GM12878 (cell line): ENCODE data around the gene SLC35A2. TPM values are rescaled to one million over a fixed set of nuclear protein-coding genes. Genes with fewer than 3 reads are reported as not detected.

Source experiments
- ATF7 ChIP-seq: fragments of 450-650 bp; IDR thresholded peaks from 2 replicates; pipeline ENCODE4 v1.6.1; 2016; ENCODE audit warnings: low read depth, mild to moderate bottlenecking
- BMI1 ChIP-seq: fragments of 450-650 bp; IDR thresholded peaks from 2 replicates; pipeline ENCODE4 v1.6.1; 2016; ENCODE audit warnings: mild to moderate bottlenecking, moderate library complexity, borderline replicate concordance
- CHD2 ChIP-seq: IDR thresholded peaks from 2 replicates; pipeline ENCODE4 v1.6.1; 2011; ENCODE audit warnings: low read depth, low read length, improper control_type of control experiment, borderline replicate concordance
- KDM1A ChIP-seq: fragments of 200-600 bp; sonication (generic); IDR thresholded peaks from 2 replicates; pipeline ENCODE4 v1.6.1; 2016; ENCODE audit warnings: borderline replicate concordance
- NBN ChIP-seq: fragments of 450-650 bp; IDR thresholded peaks from 2 replicates; pipeline ENCODE4 v1.6.1; 2016
- NR2C2 ChIP-seq: IDR thresholded peaks from 2 replicates; pipeline ENCODE4 v1.6.1; 2011; ENCODE audit warnings: borderline replicate concordance, low read depth; ENCODE audit not compliant: control insufficient read depth, insufficient read length
- NR2F1 ChIP-seq: fragments of 450-650 bp; conservative IDR thresholded peaks from 2 replicates; pipeline ENCODE4 v1.6.1; 2017; ENCODE audit warnings: mild to moderate bottlenecking
- RFX5 ChIP-seq: IDR thresholded peaks from 2 replicates; pipeline ENCODE4 v1.6.1; 2011; ENCODE audit warnings: low read depth, low read length, improper control_type of control experiment
- SIN3A ChIP-seq: IDR thresholded peaks from 2 replicates; pipeline ENCODE4 v1.6.1; 2012; ENCODE audit warnings: low read depth, low read length, improper control_type of control experiment
- SIX5 ChIP-seq: IDR thresholded peaks from 2 replicates; pipeline ENCODE4 v1.6.1; 2011; ENCODE audit warnings: mild to moderate bottlenecking, low read depth, low read length, moderate library complexity; ENCODE audit not compliant: severe bottlenecking
- TBL1XR1 ChIP-seq: IDR thresholded peaks from 2 replicates; pipeline ENCODE4 v1.6.1; 2012; ENCODE audit warnings: low read depth, low read length, improper control_type of control experiment
- ZNF207 ChIP-seq: fragments of 450-650 bp; IDR thresholded peaks from 2 replicates; pipeline ENCODE4 v1.6.1; 2014; ENCODE audit warnings: antibody characterized with exemption, mild to moderate bottlenecking, borderline replicate concordance
- polyA plus RNA-seq, 11 experiments: library from polyadenylated mRNA; depleted of rRNA in 4 of 11; unstranded in 6 of 11; stranded (reverse) in 5 of 11; fragments of >200 nt; fragmentation: Nextera tagmentation in 4 of 11; fragmentation: Illumina TruSeq in 1 of 11; extraction: Ambion mirVana in 4 of 11; extraction: Trizol in 1 of 11; gene quantifications; 1 replicate in 1 of 11; 2 replicates in 10 of 11; pipeline versions ENCODE4 v1.2.1 to v1.2.3, GENCODE V29; 2011 to 2016; ENCODE audit warnings: inconsistent platforms in 2 of 11, missing spikeins in 2 of 11, low read depth in 1 of 11
- total RNA-seq, 4 experiments: library from RNA; depleted of rRNA in 3 of 4; stranded (reverse); fragments of >200 nt in 3 of 4; fragmentation: Illumina TruSeq in 1 of 4; extraction: Trizol in 1 of 4; gene quantifications; 2 replicates each; pipeline versions ENCODE4 v1.2.1 to v1.2.3, GENCODE V29; 2013 to 2021
- TF ChIP-seq, protein P1 (sequence below): fragments of 450-650 bp; IDR thresholded peaks from 2 replicates; pipeline ENCODE4 v1.6.1; 2017; ENCODE audit warnings: low read depth, mild to moderate bottlenecking, moderate library complexity
- TF ChIP-seq, protein P2 (sequence below): fragments of 450-650 bp; IDR thresholded peaks from 2 replicates; pipeline ENCODE4 v1.6.1; 2017; ENCODE audit warnings: mild to moderate bottlenecking, low read depth, inconsistent platforms; ENCODE audit not compliant: poor library complexity, severe bottlenecking
- TF ChIP-seq, protein P3 (sequence below): fragments of 450-650 bp; IDR thresholded peaks from 2 replicates; pipeline ENCODE4 v1.6.1; 2017; ENCODE audit warnings: mild to moderate bottlenecking, moderate library complexity

SLC35A2 gene
- total and polyA plus RNA-seq, 10 of the 15 experiments (the other 5 are each of a cell fraction or from before 2014, with no cell fraction given), result 2.1 to 27.4 (median 14.9) TPM

DNA sequence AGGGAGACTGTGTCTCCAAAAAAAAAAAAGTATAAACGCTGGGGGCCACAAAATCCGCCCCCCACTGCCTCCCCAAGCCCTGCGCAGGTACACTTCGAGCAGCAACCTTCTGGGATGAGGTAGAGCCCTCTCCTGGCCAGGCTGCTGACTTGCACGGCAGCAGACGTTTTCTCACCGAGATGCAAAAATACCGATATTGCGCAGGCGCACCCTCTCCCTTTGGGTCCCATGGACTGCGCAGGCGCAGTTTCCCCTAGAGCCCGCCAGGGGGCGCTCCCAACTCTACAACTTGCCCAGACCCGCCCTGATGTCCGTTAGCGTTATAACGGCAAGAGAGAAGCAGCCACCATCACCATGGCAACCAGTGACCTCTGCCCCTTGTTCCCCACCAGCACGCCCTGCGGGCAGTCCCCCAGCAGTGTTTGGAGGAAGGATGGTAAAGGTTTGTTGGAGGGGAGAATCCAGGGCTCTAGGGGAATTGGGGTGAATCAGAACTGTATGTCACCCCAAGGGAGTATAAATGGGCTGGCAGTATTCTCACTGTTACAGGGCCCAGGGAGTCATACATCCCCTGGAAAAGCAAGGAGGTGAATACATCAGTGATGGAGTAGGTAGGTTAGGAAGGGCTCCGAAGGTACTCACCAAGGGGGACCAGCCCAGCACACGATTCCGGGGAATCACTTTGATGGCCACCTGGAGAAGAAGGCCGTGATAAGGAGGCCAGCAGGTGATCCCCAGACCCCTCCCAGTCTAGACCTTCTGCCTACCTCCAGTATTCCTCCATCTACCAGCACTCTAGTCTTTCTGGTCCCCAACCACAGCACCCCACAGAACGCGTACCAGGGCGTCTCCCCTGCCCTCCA lies 5.9 kb upstream of the SLC35A2 start (continued):
- TF ChIP-seq CHD2 (peak; percentile 65), NR2C2 (no peak), SIX5 (no peak), BMI1 (peak; percentile 99), RFX5 (peak; percentile 93), ATF7 (no peak), SIN3A (peak; percentile 77; the same call in 1 of the 2 replicates), NBN (peak; percentile 19; the same call in 1 of the 2 replicates), KDM1A (no peak), NR2F1 (peak; percentile 99), TBL1XR1 (0 out of 2 replicates have a peak, but pooled peaks have one; percentile 47), ZNF207 (no peak)
- TF ChIP-seq, protein P1, sequence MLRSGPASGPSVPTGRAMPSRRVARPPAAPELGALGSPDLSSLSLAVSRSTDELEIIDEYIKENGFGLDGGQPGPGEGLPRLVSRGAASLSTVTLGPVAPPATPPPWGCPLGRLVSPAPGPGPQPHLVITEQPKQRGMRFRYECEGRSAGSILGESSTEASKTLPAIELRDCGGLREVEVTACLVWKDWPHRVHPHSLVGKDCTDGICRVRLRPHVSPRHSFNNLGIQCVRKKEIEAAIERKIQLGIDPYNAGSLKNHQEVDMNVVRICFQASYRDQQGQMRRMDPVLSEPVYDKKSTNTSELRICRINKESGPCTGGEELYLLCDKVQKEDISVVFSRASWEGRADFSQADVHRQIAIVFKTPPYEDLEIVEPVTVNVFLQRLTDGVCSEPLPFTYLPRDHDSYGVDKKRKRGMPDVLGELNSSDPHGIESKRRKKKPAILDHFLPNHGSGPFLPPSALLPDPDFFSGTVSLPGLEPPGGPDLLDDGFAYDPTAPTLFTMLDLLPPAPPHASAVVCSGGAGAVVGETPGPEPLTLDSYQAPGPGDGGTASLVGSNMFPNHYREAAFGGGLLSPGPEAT, result 0 out of 2 replicates have a peak, but pooled peaks have one; percentile 45
- TF ChIP-seq, protein P2, sequence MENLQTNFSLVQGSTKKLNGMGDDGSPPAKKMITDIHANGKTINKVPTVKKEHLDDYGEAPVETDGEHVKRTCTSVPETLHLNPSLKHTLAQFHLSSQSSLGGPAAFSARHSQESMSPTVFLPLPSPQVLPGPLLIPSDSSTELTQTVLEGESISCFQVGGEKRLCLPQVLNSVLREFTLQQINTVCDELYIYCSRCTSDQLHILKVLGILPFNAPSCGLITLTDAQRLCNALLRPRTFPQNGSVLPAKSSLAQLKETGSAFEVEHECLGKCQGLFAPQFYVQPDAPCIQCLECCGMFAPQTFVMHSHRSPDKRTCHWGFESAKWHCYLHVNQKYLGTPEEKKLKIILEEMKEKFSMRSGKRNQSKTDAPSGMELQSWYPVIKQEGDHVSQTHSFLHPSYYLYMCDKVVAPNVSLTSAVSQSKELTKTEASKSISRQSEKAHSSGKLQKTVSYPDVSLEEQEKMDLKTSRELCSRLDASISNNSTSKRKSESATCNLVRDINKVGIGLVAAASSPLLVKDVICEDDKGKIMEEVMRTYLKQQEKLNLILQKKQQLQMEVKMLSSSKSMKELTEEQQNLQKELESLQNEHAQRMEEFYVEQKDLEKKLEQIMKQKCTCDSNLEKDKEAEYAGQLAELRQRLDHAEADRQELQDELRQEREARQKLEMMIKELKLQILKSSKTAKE, result peak; percentile 21
- TF ChIP-seq, protein P3, sequence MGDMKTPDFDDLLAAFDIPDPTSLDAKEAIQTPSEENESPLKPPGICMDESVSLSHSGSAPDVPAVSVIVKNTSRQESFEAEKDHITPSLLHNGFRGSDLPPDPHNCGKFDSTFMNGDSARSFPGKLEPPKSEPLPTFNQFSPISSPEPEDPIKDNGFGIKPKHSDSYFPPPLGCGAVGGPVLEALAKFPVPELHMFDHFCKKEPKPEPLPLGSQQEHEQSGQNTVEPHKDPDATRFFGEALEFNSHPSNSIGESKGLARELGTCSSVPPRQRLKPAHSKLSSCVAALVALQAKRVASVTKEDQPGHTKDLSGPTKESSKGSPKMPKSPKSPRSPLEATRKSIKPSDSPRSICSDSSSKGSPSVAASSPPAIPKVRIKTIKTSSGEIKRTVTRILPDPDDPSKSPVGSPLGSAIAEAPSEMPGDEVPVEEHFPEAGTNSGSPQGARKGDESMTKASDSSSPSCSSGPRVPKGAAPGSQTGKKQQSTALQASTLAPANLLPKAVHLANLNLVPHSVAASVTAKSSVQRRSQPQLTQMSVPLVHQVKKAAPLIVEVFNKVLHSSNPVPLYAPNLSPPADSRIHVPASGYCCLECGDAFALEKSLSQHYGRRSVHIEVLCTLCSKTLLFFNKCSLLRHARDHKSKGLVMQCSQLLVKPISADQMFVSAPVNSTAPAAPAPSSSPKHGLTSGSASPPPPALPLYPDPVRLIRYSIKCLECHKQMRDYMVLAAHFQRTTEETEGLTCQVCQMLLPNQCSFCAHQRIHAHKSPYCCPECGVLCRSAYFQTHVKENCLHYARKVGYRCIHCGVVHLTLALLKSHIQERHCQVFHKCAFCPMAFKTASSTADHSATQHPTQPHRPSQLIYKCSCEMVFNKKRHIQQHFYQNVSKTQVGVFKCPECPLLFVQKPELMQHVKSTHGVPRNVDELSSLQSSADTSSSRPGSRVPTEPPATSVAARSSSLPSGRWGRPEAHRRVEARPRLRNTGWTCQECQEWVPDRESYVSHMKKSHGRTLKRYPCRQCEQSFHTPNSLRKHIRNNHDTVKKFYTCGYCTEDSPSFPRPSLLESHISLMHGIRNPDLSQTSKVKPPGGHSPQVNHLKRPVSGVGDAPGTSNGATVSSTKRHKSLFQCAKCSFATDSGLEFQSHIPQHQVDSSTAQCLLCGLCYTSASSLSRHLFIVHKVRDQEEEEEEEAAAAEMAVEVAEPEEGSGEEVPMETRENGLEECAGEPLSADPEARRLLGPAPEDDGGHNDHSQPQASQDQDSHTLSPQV, result 0 out of 2 replicates have a peak, but pooled peaks have one; percentile 39
